GM19351 (cell line): ENCODE measurements around the gene ZFP36.

Source experiments
- ATAC-seq: cut with Tn5 transposase; IDR thresholded peaks from one replicate; pipeline ENCODE4 v1.9.1; 2021; ENCODE audit warnings: mild to moderate bottlenecking, moderate library complexity; ENCODE audit not compliant: unreplicated experiment

The ZFP36 gene

GRCh38 chr19:39382991-39383828, 23.4 kb upstream of the ZFP36 start:
- no peak for ATAC-seq

- ATAC-seq: no peak
These were observed 21.6 kb upstream of the ZFP36 start for GRCh38 chr19:39384839-39385568.

GRCh38 chr19:39385629-39386411, 20.8 kb upstream of the ZFP36 start:
- ATAC-seq: no peak

- no peak for ATAC-seq
These were observed 20.1 kb upstream of the ZFP36 start for GRCh38 chr19:39386557-39386956.

GRCh38 chr19:39388657-39389056, 18.0 kb upstream of the ZFP36 start:
- no peak for ATAC-seq

- no peak for ATAC-seq
These were observed 16.8 kb upstream of the ZFP36 start for GRCh38 chr19:39389631-39390414.

- ATAC-seq: no peak
These were observed 16.2 kb upstream of the ZFP36 start for GRCh38 chr19:39390451-39390750.

- ATAC-seq: peak; percentile 91
These were observed 15.8 kb upstream of the ZFP36 start, which contains the start of the genes MED29 and PAF1 for GRCh38 chr19:39390751-39391437. Gene MED29, plus strand, starts transcription at chr19:39391378. Its CDS starts 45 bp downstream, at chr19:39391423. Gene PAF1, minus strand, starts transcription at chr19:39391106. Its CDS starts 242 bp downstream, at chr19:39390864.

GRCh38 chr19:39397360-39398296, 9.0 kb upstream of the ZFP36 start:
- no peak for ATAC-seq

GRCh38 chr19:39398297-39398864, 8.3 kb upstream of the ZFP36 start:
- no peak for ATAC-seq

- no peak for ATAC-seq
These were observed 7.0 kb upstream of the ZFP36 start for GRCh38 chr19:39399668-39400050.

GRCh38 chr19:39400061-39400460, 6.6 kb upstream of the ZFP36 start:
- ATAC-seq: no peak

- ATAC-seq: no peak
These were observed 5.5 kb upstream of the ZFP36 start for GRCh38 chr19:39401070-39401548.

- no peak for ATAC-seq
These were observed 4.9 kb upstream of the ZFP36 start for GRCh38 chr19:39401549-39402345.

- peak; percentile 30 for ATAC-seq
These were observed 4.0 kb upstream of the ZFP36 start for GRCh38 chr19:39402346-39403300.
